HG02852 (cell line): Measurements from ENCODE around the gene PALB2.
"Not testable (repeated sequence)": the region's sequence is repeated elsewhere in the genome, so short reads cannot be mapped to it uniquely, and the experiment has no call there.

Source experiments
- ATAC-seq: cut with Tn5 transposase; IDR thresholded peaks from one replicate; pipeline ENCODE4 v1.9.1; 2021; ENCODE audit warnings: mild to moderate bottlenecking, moderate library complexity; ENCODE audit not compliant: unreplicated experiment

PALB2 gene

GRCh38 chr16:23584186-23585076, 56.7 kb downstream of the PALB2 start:
- ATAC-seq: no peak

DNA sequence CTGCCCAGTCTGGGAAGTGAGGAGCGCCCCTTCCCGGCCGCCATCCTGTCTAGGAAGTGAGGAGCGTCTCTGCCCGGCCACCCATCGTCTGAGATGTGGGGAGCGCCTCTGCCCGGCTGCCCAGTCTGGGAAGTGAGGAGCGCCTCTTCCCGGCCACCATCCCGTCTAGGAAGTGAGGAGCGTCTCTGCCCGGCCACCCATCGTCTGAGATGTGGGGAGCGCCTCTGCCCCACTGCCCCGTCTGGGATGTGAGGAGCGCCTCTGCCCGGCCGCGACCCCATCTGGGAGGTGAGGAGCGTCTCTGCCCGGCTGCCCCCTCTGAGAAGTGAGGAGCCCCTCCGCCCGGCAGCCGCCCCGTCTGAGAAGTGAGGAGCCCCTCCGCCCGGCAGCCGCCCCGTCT, 57.8 kb downstream of the PALB2 start:
- ATAC-seq: not testable (repeated sequence)

- ATAC-seq: no peak
Measured at GRCh38 chr16:23581764-23582163, 59.3 kb downstream of the PALB2 start.

- no peak for ATAC-seq
Measured at GRCh38 chr16:23580391-23580790, 60.7 kb downstream of the PALB2 start.

DNA sequence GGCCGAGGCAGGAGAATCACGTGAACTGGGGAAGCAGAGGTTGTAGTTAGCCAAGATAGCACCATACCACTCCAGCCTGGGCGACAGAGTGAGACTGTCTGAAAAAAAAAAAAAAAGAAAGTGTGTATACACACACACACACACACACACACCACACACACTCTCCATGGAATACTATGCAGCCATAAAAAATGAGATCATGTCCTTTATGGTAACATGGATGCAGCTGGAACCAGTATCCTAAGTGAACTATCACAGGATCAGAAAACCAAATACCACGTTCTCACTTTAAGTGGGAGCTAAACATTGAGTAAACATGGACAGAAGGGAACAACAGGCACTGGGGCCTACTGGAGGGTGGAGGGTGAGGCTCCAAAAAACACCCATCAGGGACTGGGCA, 61.7 kb downstream of the PALB2 start:
- no peak for ATAC-seq

- no peak for ATAC-seq
Measured at GRCh38 chr16:23578101-23578830, 62.8 kb downstream of the PALB2 start.

DNA sequence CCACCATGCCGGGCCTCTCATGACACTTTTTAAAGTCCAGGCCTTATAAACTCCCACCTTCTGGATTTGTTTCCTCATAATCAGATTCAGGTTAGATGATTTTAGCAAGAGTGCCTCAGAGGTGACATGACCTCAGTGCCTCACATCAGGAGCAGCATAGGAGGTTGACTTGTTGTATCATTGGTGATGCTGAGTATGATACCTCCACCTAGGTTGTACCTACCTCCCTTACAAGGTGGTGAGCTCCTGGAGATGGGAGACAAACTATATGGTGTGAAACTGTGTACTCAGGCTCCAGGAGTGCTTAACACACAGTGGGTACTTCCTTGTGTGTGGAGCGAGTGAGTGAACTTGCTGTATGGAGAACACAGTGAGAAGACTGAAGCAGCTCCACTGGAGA, 63.6 kb downstream of the PALB2 start:
- no peak for ATAC-seq

DNA sequence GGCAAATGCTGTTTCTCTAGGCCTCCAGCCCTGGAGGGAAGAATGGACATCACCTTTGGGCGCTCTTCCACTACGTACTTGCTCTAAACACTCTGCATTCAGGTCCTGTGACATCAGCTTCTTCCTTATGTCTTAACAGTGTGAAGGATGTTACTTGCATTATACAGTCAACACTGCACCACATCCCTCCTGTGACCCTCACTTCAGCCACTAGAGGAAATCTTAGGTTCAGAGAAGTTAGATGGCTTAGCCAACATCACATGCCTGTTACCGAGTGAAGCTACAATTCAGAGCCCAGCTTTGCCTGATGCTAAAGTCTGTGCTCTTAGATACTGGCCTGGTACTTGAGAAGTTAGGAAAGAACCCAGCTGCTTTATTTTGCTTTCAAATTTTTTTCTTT, 65.3 kb downstream of the PALB2 start:
- no peak for ATAC-seq

DNA sequence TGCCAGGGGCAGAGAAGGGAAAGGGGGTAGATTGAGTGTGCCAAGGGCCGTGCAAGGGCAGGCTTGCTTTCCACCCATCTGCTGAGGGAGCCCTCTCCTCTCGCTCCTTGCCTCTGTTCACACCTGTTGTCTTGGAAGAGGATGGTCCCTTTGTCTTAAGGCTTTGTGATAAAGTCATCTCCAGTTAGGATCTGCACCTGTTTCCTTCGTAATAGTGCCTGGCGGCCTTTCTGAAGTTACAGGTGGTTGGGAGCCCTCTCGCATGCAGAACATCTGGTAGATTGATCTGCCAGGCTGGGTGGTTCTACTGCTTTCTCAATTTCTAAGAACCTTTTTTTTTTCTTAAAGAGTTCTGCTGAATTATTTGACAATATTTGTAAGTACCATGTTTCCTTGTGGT, 67.3 kb downstream of the PALB2 start:
- ATAC-seq: no peak

DNA sequence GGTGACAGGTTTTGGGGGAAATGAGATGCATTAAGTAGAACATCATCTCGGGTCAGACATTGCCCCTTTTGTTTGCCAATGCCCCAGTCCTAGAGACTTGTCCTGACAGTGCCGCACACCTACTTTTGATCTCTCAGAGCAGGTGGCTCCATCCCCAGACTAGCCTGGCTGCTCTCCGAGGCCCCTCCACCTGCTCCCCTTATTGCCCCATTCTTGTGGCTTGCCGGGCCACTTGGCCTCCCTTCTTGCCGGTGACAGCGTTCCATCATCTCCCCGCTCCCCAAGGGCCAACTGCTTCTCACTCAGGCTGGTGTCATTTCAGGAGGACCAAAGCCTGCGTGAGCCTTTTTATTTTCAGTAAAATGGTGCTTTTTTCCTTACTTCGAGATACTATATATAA, 68.7 kb downstream of the PALB2 start:
- no peak for ATAC-seq

GRCh38 chr16:23571895-23572294, 69.2 kb downstream of the PALB2 start:
- no peak for ATAC-seq

DNA sequence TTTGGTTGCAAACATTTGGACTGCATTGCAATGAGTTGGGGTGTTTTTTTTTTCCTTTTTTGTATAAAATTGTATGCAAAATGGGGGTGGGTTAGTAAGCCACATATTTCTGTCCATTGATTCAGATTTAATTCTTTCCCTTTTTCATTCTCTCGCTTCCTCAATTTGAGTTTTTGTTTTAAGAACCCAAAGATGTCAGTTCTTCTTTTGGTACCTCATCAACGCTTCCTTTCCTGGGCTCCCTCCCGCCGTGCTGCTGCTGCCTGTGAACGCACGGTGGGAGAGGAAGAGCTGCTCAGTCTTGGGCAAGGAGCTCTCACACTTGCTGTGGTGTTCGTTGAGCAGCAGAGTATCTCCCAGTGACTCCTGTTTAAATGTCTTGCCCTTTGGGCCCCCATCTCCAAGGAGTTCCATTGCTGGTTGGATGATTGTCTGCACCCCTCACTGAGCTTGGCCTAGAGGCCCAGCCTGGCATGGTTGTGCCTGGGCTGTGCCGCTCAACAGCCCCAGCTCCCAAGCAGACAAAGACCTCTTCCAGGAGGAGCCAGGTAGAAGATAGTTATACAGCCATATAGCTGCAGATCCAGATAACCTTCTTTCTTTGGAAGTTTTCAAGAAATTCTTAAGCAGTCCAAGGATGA, 70.0 kb downstream of the PALB2 start:
- no peak for ATAC-seq

GRCh38 chr16:23567602-23568001, 73.5 kb downstream of the PALB2 start:
- ATAC-seq: no peak

DNA sequence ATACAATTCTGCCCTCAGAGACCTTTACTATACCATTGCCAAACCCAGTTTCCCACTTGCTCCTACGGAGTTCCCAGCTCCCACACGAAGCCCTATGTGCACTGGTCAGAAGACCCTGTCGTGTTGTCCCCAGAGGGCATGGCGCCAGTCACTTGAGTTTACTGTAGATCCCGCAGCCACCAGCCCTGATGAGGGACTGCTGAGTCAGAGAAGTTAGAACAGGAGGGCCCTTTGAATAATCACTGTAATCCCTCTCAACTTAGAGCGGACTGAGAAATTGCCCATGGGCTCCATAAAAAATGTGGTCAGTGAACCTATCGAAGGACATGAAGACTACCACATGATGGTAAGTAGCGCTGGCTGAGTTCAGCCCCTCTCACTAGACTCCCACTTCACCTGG, 74.4 kb downstream of the PALB2 start:
- no peak for ATAC-seq

- no peak for ATAC-seq
Measured at GRCh38 chr16:23564575-23565363, 76.3 kb downstream of the PALB2 start.

DNA sequence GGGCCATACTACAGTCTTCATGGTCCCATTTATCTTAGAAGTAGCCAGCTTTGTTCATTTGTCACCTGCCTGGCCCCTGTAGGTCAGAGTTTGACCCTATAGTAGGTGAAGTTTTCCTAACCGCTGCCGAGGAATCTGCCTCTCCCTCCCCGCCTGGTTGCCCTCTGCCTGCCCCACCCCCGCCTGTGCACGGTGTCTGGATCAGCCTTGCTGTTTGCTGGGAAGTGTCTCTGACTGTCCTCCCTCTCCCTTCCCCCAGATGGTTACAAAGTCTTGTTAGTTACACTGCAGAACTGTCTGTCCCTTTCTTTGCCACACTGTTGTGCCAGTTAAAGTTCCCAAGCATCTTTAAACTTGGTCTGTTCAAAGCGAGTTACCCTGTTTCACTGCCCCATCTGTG, 77.9 kb downstream of the PALB2 start:
- ATAC-seq: no peak

GRCh38 chr16:23562505-23562904, 78.6 kb downstream of the PALB2 start:
- no peak for ATAC-seq

DNA sequence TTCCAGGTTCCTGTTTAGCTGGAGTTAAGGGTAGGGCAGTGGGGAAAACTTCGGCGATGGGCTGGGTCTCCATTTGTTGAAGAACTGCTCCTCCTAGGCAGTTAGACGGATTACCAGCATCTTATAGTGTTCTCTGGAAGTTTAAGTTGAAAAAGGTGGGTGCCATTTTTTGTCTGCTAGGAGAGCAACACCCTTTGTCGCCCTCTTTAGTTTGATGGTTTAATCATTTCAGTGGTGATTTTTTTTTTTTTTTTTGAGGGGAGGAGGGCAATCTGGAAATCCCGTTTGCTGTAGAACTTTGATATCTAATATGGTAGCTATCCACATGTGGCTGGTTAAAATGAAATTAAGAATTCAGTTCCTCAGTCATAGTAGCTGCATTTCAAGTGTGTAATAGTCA, 79.5 kb downstream of the PALB2 start:
- no peak for ATAC-seq

DNA sequence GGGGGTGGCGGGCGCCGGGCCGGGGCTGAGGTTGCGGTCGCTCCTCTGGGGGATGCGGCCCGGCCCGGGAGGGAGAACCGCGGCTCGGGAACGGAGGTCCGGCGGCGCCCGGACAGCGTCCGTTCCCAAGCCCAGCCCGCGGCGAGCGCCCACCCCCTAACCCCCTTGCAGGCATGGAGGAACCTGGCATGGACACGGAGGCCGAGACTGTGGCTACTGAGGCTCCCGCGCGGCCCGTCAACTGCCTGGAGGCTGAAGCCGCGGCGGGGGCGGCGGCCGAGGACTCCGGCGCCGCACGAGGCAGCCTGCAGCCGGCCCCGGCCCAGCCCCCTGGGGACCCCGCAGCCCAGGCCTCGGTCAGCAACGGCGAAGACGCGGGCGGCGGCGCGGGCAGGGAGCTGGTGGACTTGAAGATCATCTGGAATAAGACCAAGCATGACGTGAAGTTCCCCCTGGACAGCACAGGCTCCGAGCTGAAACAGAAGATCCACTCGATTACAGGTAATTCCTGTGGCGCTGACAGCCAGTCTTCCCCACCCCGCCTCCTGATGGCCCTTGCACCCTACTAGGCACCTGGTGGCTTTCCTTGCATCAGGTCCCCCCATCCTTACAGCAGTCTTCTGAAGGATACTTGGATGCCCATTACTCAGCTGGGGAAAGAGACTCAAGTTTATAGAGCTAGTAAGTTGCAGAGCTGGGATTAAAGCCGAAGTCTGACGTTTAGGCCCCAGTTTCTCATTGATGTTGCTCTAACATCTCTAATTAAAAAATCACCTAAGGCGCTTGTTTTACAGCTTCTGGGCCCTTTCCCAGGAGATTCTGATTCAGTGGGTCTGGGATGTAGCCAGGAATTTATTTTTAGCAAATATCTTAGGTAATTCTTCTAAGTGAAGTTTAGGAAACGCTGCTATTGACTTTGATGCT, 83.1 kb downstream of the PALB2 start:
- peak; percentile 6 for ATAC-seq
